Liver (tissue), 9 donors: ENCODE measurements around the gene BOLA2B. TPM values are rescaled to one million over a fixed set of nuclear protein-coding genes. Genes with fewer than 3 reads are reported as not detected.

Experiments used
- DNase-seq: peaks from one replicate; pipeline ENCODE4 v3.0.0-alpha.2; 2017; ENCODE audit warnings: low spot score
- H3K27ac ChIP-seq, 2 donors: one replicate each; pipeline ENCODE4 v1.7.0; 2013; ENCODE audit warnings: inconsistent platforms in 2 of 2, low read length in 2 of 2, control low read depth in 1 of 2, low read depth in 1 of 2, mild to moderate bottlenecking in 1 of 2
- H3K27me3 ChIP-seq, 4 donors: one replicate each; pipeline versions ENCODE4 v1.6.1 to v1.7.0; 2013; ENCODE audit warnings: low read length in 3 of 4, inconsistent platforms in 1 of 4, mild to moderate bottlenecking in 1 of 4, moderate library complexity in 1 of 4; ENCODE audit not compliant: control insufficient read depth in 4 of 4, insufficient read depth in 4 of 4
- H3K36me3 ChIP-seq, 4 donors: one replicate each; pipeline versions ENCODE4 v1.6.1 to v1.7.0; 2013; ENCODE audit warnings: low read length in 3 of 4, mild to moderate bottlenecking in 3 of 4, low read depth in 1 of 4, moderate library complexity in 1 of 4; ENCODE audit not compliant: control insufficient read depth in 4 of 4, insufficient read depth in 3 of 4
- H3K4me1 ChIP-seq, 4 donors: one replicate each; pipeline versions ENCODE4 v1.6.1 to v1.7.0; 2013; ENCODE audit warnings: low read length in 3 of 4, mild to moderate bottlenecking in 3 of 4, moderate library complexity in 1 of 4; ENCODE audit not compliant: control insufficient read depth in 4 of 4, insufficient read depth in 4 of 4
- H3K4me3 ChIP-seq, 3 donors: one replicate each; pipeline versions ENCODE4 v1.6.1 to v1.7.0; 2013; ENCODE audit warnings: low read length in 3 of 3, control low read depth in 1 of 3, low read depth in 1 of 3, mild to moderate bottlenecking in 1 of 3
- H3K9ac ChIP-seq, 2 donors: one replicate each; pipeline ENCODE4 v1.7.0; 2013; ENCODE audit warnings: low read length in 2 of 2, mild to moderate bottlenecking in 2 of 2, moderate library complexity in 2 of 2, control low read depth in 1 of 2, low read depth in 1 of 2
- H3K9me3 ChIP-seq, 4 donors: one replicate each; pipeline versions ENCODE4 v1.6.1 to v1.7.0; 2013; ENCODE audit warnings: low read length in 3 of 4; ENCODE audit not compliant: control insufficient read depth in 4 of 4
- CTCF ChIP-seq: fragments of 150-350 bp; IDR thresholded peaks from 2 replicates; pipeline ENCODE4 v1.5.1; 2017; ENCODE audit warnings: improper control_type of control experiment, low read depth, low read length; ENCODE audit not compliant: missing input control
- EGR1 ChIP-seq, 2 donors: IDR thresholded peaks; 2 replicates each; pipeline ENCODE4 v1.6.1; 2016 to 2018; ENCODE audit warnings: antibody characterized with exemption in 2 of 2, low read depth in 2 of 2
- FOXA1 ChIP-seq: IDR thresholded peaks from 2 replicates; pipeline ENCODE4 v1.6.1; 2016; ENCODE audit warnings: antibody characterized with exemption
- FOXA2 ChIP-seq: IDR thresholded peaks from 2 replicates; pipeline ENCODE4 v1.6.1; 2016; ENCODE audit warnings: antibody characterized with exemption
- GABPA ChIP-seq, 2 donors: IDR thresholded peaks in 1 of 2; conservative IDR thresholded peaks in 1 of 2; 2 replicates each; pipeline ENCODE4 v1.6.1; 2016; ENCODE audit warnings: antibody characterized with exemption in 2 of 2, mild to moderate bottlenecking in 1 of 2, moderate library complexity in 1 of 2
- HNF4A ChIP-seq, 2 donors: conservative IDR thresholded peaks; 2 replicates each; pipeline ENCODE4 v1.6.1; 2016; ENCODE audit warnings: antibody characterized with exemption in 2 of 2, mild to moderate bottlenecking in 2 of 2
- HNF4G ChIP-seq: IDR thresholded peaks from 2 replicates; pipeline ENCODE4 v1.6.1; 2016; ENCODE audit warnings: antibody characterized with exemption
- JUND ChIP-seq, 2 donors: IDR thresholded peaks; 2 replicates each; pipeline ENCODE4 v1.6.1; 2016; ENCODE audit warnings: antibody characterized with exemption in 2 of 2
- MAX ChIP-seq: IDR thresholded peaks from 2 replicates; pipeline ENCODE4 v1.6.1; 2016; ENCODE audit warnings: antibody characterized with exemption
- NR2F2 ChIP-seq: IDR thresholded peaks from 2 replicates; pipeline ENCODE4 v1.6.1; 2016; ENCODE audit warnings: antibody characterized with exemption
- RAD21 ChIP-seq, 2 donors: IDR thresholded peaks; 2 replicates each; pipeline ENCODE4 v1.6.1; 2016; ENCODE audit warnings: antibody characterized with exemption in 2 of 2, mild to moderate bottlenecking in 2 of 2
- RXRA ChIP-seq, 2 donors: IDR thresholded peaks; 2 replicates each; pipeline ENCODE4 v1.6.1; 2017 to 2018; ENCODE audit warnings: antibody characterized with exemption in 2 of 2, mild to moderate bottlenecking in 1 of 2
- SP1 ChIP-seq: IDR thresholded peaks from 2 replicates; pipeline ENCODE4 v1.6.1; 2018; ENCODE audit warnings: antibody characterized with exemption, mild to moderate bottlenecking
- TAF1 ChIP-seq: conservative IDR thresholded peaks from 2 replicates; pipeline ENCODE4 v1.6.1; 2016; ENCODE audit warnings: antibody characterized with exemption, mild to moderate bottlenecking
- YY1 ChIP-seq: IDR thresholded peaks from 2 replicates; pipeline ENCODE4 v1.6.1; 2016; ENCODE audit warnings: antibody characterized with exemption, mild to moderate bottlenecking
- WGBS: extraction: QIAGEN DNeasy Blood & Tissue Kit; methylation state at CpG from one replicate; pipeline ENCODE4 v1.1.7; 2013; 5-methylcytosine and 5-hydroxymethylcytosine counted together
- polyA plus RNA-seq, 2 donors: library from polyadenylated mRNA; stranded (reverse) in 1 of 2; unstranded in 1 of 2; fragments of 200-250 nt in 1 of 2; fragments of >200 nt in 1 of 2; fragmentation: Nextera tagmentation in 1 of 2; extraction: Ambion mirVana in 1 of 2; gene quantifications; one replicate each; pipeline versions ENCODE4 v1.2.1 to v1.2.3, GENCODE V29; 2013 to 2015
- total RNA-seq, 2 donors: library from RNA; depleted of rRNA; stranded (reverse); fragments of >200 nt; gene quantifications; one replicate each; pipeline ENCODE4 v1.2.3, GENCODE V29; 2014
- TF ChIP-seq, protein P1 (sequence below): IDR thresholded peaks from 2 replicates; pipeline ENCODE4 v1.6.1; 2016; ENCODE audit warnings: antibody characterized with exemption, mild to moderate bottlenecking
- TF ChIP-seq, protein P2 (sequence below): IDR thresholded peaks from 2 replicates; pipeline ENCODE4 v1.6.1; 2016; ENCODE audit warnings: antibody characterized with exemption
- TF ChIP-seq, protein P3 (sequence below): IDR thresholded peaks from 2 replicates; pipeline ENCODE4 v1.6.1; 2016; ENCODE audit warnings: antibody characterized with exemption
- donor health status: healthy.
- donor health status: healthy.
- donor health status: healthy.
- donor health status: healthy.
- donor health status: healthy.

Gene BOLA2B
- total and polyA plus RNA-seq, 4 donors: 21.2 to 79.8 (median 56.8) TPM

- DNase-seq: no peak
- WGBS: 92% methylated on average over 5 of the region's 5 CpGs
- H3K27ac ChIP-seq: no peak overlapping the region
- no peak for TF ChIP-seq EGR1 (IDR thresholded peaks at IDR 0.05; ENCODE audit: low read depth in 2 of 2)
- H3K4me1 ChIP-seq: no peaks in the 10 kb centered on the region
- H3K9me3 ChIP-seq: no peaks in the 10 kb centered on the region
- no peaks in the 10 kb centered on the region for H3K27me3 ChIP-seq
- no peak overlapping the region for H3K4me3 ChIP-seq
- H3K9ac ChIP-seq: no peak overlapping the region
- H3K36me3 ChIP-seq: no peaks in the 10 kb centered on the region
Observed at GRCh38 chr16:30149250-30149930, 44.1 kb downstream of the BOLA2B start.

DNA sequence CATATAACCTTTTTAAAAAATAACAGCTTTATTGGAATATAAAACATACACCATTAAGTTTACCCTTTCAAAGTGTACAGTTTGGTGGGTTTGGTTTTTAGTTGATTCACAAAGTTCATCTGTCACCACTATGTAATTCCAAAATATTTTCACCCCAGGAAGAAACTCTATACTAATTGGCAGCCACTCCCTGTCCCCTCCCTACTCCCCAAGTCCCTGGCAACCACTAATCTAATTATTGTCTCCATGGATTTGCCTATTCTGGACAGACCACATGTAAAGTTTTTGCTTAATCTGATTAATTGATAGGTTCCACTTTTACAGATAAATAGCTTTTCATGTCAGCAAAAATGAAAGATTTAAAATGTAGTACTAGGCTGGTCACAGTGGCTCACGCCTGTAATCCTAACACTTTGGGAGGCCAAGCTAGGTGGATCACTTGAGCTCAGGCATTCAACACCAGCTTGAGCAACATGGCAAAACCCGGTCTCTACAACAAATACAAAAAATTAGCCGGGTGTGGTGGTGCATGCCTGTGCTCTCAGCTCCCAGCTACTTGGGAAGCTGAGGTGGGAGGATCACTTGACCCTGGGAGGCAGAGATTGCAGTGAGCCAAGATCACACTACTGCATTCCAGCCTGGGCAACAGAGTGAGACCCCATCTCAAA, 45.5 kb downstream of the BOLA2B start:
- Histone ChIP-seq H3K4me1 (no peaks in the 10 kb centered on the region), H3K9ac (no peak overlapping the region), H3K27me3 (no peaks in the 10 kb centered on the region), H3K9me3 (no peaks in the 10 kb centered on the region), H3K27ac (no peak overlapping the region), H3K4me3 (no peak overlapping the region), H3K36me3 (no peaks in the 10 kb centered on the region)
- DNase-seq: no peak
- TF ChIP-seq, protein P1, sequence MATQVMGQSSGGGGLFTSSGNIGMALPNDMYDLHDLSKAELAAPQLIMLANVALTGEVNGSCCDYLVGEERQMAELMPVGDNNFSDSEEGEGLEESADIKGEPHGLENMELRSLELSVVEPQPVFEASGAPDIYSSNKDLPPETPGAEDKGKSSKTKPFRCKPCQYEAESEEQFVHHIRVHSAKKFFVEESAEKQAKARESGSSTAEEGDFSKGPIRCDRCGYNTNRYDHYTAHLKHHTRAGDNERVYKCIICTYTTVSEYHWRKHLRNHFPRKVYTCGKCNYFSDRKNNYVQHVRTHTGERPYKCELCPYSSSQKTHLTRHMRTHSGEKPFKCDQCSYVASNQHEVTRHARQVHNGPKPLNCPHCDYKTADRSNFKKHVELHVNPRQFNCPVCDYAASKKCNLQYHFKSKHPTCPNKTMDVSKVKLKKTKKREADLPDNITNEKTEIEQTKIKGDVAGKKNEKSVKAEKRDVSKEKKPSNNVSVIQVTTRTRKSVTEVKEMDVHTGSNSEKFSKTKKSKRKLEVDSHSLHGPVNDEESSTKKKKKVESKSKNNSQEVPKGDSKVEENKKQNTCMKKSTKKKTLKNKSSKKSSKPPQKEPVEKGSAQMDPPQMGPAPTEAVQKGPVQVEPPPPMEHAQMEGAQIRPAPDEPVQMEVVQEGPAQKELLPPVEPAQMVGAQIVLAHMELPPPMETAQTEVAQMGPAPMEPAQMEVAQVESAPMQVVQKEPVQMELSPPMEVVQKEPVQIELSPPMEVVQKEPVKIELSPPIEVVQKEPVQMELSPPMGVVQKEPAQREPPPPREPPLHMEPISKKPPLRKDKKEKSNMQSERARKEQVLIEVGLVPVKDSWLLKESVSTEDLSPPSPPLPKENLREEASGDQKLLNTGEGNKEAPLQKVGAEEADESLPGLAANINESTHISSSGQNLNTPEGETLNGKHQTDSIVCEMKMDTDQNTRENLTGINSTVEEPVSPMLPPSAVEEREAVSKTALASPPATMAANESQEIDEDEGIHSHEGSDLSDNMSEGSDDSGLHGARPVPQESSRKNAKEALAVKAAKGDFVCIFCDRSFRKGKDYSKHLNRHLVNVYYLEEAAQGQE: no peak
- TF ChIP-seq NR2F2 (no peak), JUND (IDR thresholded peaks at IDR 0.05) (no peak), RAD21 (IDR thresholded peaks at IDR 0.05) (no peak), MAX (no peak), RXRA (IDR thresholded peaks at IDR 0.05) (no peak), SP1 (no peak), HNF4A (conservative IDR thresholded peaks at IDR 0.05) (no peak), CTCF (no peak), FOXA1 (no peak), EGR1 (IDR thresholded peaks at IDR 0.05; ENCODE audit: low read depth in 2 of 2) (no peak), GABPA (IDR thresholded peaks at IDR 0.05 in 1 of 2, conservative IDR thresholded peaks at IDR 0.05 in 1 of 2) (no peak), HNF4G (no peak), TAF1 (no peak), FOXA2 (no peak), YY1 (no peak)
- TF ChIP-seq, protein P2, sequence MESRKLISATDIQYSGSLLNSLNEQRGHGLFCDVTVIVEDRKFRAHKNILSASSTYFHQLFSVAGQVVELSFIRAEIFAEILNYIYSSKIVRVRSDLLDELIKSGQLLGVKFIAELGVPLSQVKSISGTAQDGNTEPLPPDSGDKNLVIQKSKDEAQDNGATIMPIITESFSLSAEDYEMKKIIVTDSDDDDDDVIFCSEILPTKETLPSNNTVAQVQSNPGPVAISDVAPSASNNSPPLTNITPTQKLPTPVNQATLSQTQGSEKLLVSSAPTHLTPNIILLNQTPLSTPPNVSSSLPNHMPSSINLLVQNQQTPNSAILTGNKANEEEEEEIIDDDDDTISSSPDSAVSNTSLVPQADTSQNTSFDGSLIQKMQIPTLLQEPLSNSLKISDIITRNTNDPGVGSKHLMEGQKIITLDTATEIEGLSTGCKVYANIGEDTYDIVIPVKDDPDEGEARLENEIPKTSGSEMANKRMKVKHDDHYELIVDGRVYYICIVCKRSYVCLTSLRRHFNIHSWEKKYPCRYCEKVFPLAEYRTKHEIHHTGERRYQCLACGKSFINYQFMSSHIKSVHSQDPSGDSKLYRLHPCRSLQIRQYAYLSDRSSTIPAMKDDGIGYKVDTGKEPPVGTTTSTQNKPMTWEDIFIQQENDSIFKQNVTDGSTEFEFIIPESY: no peak
- TF ChIP-seq, protein P3, sequence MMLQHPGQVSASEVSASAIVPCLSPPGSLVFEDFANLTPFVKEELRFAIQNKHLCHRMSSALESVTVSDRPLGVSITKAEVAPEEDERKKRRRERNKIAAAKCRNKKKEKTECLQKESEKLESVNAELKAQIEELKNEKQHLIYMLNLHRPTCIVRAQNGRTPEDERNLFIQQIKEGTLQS: no peak
- 94% methylated on average over 3 of the region's 3 CpGs for WGBS
